Hematopoietic multipotent progenitor cell (in vitro differentiated cells): ENCODE data around the gene MAPKAP1. TPM values are rescaled to one million over a fixed set of nuclear protein-coding genes. Genes with fewer than 3 reads are reported as not detected.

ENCODE experiments used
- DNase-seq, 3 donors: peaks; one replicate each; pipeline ENCODE4 v3.0.0-alpha.2; 2011 to 2015; ENCODE audit warnings: low read depth in 2 of 3, low spot score in 2 of 3
- total RNA-seq: library from RNA; depleted of rRNA; stranded (reverse); fragments of >200 nt; gene quantifications from one replicate; pipeline ENCODE4 v1.2.3, GENCODE V29; 2012

The MAPKAP1 gene
- total RNA-seq, 1 donor, result 52.2 TPM

DNA sequence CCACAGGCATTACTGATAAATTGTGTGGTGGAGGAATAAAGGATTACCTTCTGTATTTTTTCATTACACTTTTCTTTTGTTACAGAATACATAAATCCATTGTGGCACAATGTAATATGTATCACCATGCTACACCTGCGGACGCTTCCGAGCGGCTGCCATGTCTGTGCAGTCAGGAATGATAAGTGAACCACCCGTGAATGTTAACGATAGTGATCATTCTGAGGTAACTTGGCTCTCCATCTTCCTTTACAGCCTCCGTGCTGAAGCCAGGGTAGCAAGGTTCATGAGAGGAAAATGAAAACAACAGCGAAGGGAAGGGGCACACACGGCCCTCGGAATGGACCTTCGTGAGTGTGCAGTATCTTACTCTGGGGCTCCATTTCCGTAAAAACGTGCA is 161.2 kb downstream of the MAPKAP1 start:
- DNase-seq, result no peak

- DNase-seq, result no peak
Observed at GRCh38 chr9:125544988-125545651, 161.9 kb downstream of the MAPKAP1 start.

DNA sequence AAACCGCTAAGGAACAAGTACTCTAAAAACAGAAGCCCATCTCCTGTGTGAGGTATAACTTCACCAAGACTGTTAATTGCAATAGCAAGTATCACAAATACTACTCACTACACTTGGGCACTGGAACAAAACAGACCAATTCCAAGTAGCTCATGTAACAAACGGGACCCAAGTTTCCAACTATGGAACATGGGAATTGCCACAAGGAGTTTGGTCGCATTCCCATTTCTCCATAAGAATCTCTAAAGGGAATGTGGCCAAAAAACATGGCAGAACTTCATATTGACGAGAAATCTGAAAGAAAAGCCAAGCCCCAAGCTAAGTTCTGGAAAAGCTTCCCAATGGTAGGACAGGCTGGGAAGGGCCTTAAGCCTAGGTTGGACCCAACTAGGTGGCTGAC is 162.5 kb downstream of the MAPKAP1 start:
- DNase-seq, result no peak

- DNase-seq, result no peak
Observed at GRCh38 chr9:125541840-125542243, 165.2 kb downstream of the MAPKAP1 start.

DNA sequence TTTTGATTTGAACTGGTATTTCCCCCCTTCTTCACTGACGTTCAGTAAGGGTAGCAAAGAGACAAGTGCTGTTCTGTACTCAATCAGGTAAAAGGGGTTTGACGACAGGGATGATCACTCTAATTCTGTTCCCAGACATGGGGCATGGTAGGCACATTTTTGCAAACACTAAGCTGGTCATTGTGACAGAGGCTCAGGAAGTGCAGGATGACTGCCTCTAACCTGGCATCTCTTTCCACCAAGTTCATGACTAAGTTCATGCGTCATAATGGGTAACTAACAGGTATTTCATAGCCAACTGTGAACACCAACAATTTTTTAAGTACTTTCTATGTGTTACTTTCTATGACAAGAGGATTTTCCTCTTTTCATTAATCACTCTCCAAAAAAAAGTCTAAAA is 166.5 kb downstream of the MAPKAP1 start:
- no peak for DNase-seq

- DNase-seq, result no peak
Observed at GRCh38 chr9:125538092-125538473, 168.9 kb downstream of the MAPKAP1 start.

- no peak for DNase-seq
Observed at GRCh38 chr9:125537442-125538091, 169.4 kb downstream of the MAPKAP1 start.

- no peak for DNase-seq
Observed at GRCh38 chr9:125536776-125537175, 170.2 kb downstream of the MAPKAP1 start.

DNA sequence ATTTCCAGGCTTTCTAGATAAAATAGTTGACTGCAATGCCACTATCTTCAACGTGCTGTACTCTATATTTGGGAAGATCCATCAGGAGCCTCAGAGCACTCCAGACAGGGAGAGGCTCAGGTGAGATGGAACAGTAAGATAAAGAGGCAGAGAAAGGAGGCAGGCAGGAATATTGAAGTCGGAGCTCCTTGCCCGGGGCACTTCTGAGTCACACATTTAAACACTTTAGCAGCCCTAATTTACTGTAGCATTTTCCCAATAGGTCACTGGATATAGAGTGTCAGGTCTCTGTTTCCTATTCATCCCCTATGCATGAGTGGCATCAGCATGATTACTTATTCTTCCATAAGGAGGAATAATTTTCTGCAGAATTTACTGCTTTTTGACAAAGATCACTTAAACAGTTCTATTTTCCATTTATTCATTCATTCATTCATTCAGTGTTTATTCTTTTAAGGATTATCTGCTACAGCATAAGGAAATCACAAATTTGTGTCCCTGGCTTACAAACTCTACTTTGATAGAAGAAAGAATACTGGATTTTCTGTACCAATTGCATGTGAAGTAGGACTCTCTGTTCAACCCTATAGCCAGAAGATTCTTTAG is 170.7 kb downstream of the MAPKAP1 start:
- DNase-seq, result no peak

DNA sequence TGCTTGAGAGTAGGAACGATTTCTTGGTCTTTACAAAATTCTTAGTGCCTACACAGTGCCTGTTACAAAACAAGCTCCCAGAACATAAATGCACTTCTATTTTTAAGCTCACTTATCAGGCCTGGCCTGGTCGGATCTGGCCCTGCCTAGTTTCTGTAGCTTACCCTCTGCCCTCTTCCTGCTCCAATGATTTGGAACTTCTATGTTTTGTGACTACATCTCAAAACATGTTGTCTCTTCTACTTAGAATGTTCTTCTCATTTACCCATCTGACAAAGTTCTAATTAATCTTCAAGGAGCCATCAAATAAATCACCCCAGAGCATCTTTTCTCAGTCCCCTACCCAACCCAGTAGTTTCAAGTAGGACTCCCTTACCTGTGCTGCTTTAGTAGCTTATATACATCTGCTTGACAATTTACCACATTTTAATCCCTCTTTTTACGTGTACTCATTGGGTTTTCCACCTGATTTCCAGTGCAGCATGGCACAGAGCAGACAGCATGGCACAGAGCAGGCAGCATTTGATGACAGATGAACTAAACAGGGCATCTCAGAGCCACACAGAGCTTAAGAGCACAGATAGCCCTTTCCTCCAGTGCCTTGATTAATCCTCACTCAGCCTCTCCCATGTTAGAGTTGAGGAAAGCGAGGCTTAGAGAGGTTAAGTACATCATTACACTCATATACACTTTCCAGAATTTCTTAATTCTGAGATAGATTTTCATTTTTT is 171.9 kb downstream of the MAPKAP1 start:
- no peak for DNase-seq

DNA sequence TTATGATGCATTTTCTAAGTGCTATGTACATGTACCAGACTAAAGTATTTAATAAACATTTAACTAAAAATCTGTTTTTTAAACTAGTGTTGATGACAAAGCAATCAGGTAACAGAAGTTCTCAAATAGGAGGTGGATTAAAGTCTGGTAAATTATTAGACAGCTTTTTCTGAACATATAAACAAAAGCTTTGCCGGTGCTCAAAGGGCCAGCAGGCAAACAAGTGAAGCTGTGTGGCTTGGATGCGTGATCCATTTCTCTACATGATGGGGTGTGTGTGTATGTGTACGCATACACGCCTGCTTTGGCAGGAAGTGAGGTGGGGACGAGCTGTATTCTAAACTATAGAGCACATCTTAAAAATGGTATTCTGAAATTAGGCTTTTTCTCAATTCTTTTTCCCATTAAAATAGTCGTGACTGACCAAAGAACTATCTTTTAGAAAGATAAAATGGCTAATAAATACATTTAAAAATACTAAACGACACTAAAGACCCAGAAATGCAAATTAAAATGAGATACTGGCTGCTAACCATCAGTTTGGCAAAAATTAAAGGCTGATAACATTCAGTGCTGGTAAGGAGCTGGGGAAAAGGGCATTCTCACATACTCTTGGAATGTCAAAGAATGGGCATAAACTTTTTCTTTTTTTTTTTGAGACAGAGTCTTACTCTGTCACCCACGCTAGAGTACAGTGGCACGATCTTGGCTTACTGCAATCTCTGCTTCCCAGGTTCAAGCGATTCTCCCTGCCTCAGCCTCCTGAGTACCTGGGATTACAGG is 174.0 kb downstream of the MAPKAP1 start:
- no peak for DNase-seq

DNA sequence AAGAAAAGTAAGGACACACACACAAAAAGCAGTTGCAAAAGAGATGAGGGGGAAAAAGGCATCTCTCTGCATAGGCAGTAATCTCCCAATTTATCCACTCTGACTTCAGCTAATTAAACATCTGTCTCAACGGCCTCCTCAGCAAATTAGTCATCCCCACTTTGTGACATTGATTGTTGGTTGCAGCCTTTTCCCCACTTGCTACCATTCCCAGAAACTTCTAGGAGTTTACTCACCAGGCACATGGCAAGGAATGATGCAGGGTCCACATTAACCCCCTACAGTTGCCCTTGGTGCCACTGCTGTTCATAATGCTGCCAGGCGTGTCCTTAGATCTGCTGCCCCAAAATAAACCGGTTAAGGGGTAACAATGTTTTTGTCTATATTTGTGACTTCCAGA is 174.6 kb downstream of the MAPKAP1 start:
- no peak for DNase-seq

GRCh38 chr9:125529589-125530515 is 177.2 kb downstream of the MAPKAP1 start:
- DNase-seq, result peak in 2 of 3 donors; percentile 43 to 70

DNA sequence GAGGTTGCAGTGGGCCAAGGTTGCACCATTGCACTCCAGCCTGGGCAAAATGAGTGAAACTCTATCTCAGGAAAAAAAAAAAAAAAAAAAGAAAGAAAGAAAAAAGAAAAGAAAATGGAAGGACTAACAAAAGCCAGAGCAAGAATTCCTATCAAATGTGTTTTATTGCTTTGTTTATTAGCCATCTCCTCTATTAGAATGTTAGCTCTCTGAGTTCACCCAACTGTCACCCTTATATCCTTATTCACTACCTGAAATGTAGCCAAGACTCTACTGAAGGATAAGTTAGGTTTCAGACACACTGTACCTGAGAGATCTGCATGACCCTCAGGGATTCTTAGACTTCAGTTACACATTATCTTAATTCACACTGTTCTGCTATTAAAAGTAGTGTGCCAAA is 177.9 kb downstream of the MAPKAP1 start:
- DNase-seq, result no peak

- DNase-seq, result peak in 1 of 3 donors; percentile 11
Observed at GRCh38 chr9:125527471-125528002, 179.5 kb downstream of the MAPKAP1 start.

DNA sequence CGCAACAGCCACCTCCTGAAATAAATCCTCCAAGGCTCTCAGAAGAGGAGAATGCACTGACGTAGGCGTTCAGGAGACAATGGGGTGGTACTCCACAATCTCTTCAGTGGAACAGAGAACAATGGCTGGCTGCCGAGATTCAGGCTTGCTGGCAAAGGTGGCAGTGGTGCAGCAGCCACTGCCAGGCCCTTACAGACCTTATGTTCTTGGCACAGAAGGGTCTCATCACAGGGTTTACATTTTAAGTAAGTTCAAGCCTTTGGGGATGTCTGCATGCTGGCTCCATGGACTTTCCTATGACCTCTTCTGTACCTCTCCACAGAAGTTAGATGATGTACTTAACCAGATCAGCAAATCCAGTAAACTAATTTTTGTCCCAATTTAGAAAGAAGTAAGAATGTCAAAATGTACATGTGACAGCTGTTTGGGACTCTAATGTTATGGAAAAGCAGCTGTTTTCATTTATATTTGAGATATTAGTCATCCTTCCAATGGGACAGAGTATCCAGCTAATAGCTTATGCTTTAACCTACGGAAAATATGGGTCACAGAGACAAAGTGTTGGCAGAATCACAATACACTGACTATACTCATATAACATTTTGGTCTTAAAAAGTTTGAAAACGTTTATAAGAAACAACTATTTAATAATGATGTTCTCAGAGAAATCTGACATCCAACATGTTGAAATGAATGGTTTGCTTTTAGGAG is 180.9 kb downstream of the MAPKAP1 start:
- DNase-seq, result no peak

DNA sequence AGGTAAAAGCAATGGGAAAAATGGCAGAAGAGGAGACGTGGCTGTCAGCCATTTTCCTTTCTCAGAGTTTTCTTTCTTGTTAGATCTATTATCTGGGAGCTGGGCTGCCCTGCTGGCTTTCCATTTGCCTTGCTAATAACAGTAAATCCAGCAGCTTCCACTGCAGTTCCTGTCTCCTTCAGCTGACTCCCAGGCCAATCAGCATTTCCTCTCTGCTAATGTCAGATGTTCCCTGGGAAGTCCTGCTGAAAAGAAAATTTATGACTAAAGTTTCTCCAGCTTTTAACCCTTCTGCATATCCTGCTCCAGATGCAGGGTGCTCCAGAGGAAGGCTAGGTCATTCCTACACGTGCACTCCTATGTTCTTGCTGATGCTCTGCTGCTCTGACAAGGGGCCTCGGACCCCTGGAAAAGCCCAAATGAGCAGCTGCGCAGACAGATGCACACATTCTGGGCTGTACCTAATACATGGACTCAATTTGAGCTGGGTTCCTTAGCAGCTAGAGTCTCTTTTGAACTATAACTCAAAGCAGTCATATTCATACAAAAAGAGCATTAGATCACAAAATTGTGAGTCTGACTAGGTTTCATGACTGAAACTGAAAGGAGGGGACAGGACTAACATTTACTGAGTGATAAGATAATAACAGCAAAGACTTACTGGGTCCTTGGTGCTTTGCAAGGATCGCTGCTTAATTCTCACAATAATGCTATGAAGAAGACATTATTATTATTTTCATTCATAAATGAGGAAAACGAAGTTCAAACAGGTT is 182.2 kb downstream of the MAPKAP1 start:
- DNase-seq, result no peak

- DNase-seq, result no peak
Observed at GRCh38 chr9:125523681-125524080, 183.3 kb downstream of the MAPKAP1 start.
